ENCODE results near the gene SLC13A5. TPM values are rescaled to one million over a fixed set of nuclear protein-coding genes. Genes with fewer than 3 reads are reported as not detected.
"Not testable (repeated sequence)": the region's sequence is repeated elsewhere in the genome, so short reads cannot be mapped to it uniquely, and the experiment has no call there.

The SLC13A5 gene
- polyA plus RNA-seq, 3 donors: not detected

GRCh38 chr17:6748617-6749016 lies 35.4 kb upstream of the SLC13A5 start:
- peaks cover 4 to 14% (median 5%) of the 10 kb centered on the region in 3 donors for H3K27me3 Mint-ChIP-seq (ENCODE audit: low read depth in 3 of 3)
- H3K36me3 Mint-ChIP-seq: no peaks in the 10 kb centered on the region
- Histone ChIP-seq H2AFZ (ENCODE audit: insufficient read depth, low read depth, low read length, poor library complexity, severe bottlenecking) (no peak overlapping the region), H4K20me1 (ENCODE audit: insufficient read depth, low read length) (no peaks in the 10 kb centered on the region), H3K4me3 (replicated peaks in 1 of 3; ENCODE audit: low read depth in 2 of 3, low read length in 3 of 3) (no peak overlapping the region), H3K4me2 (replicated peaks; ENCODE audit: extremely low read depth, low read length, poor library complexity, severe bottlenecking) (no peak overlapping the region), H3K79me2 (ENCODE audit: insufficient read depth, low read length) (no peaks in the 10 kb centered on the region), H3K4me1 (ENCODE audit: control insufficient read depth in 1 of 2, insufficient read depth in 2 of 2, low read length in 2 of 2) (peaks cover 21 to 24% of the 10 kb centered on the region in 2 donors), H3K27ac (ENCODE audit: low read depth in 1 of 2, low read length in 2 of 2) (no peak overlapping the region), H3K27me3 (ENCODE audit: control insufficient read depth in 2 of 2, insufficient read depth in 2 of 2, low read length in 2 of 2) (peaks cover 0 to 2% of the 10 kb centered on the region in 2 donors), H3K36me3 (replicated peaks in 1 of 2; ENCODE audit: control insufficient read depth in 1 of 2, insufficient read depth in 2 of 2, low read length in 2 of 2) (no peaks in the 10 kb centered on the region), H3K9ac (ENCODE audit: insufficient read depth, low read length, poor library complexity, severe bottlenecking) (no peak overlapping the region), H3K9me3 (replicated peaks in 1 of 2; ENCODE audit: control insufficient read depth in 1 of 2, insufficient read depth in 1 of 2, low read length in 2 of 2) (no peaks in the 10 kb centered on the region)
- H3K9me3 Mint-ChIP-seq: no peaks in the 10 kb centered on the region
- DNase-seq: no peak
- TF ChIP-seq CTCF (IDR thresholded peaks at IDR 0.05): no peak
- no peak overlapping the region for H3K27ac Mint-ChIP-seq
- intact Hi-C loops (cut with micrococcal nuclease): no loop called here
- H3K4me3 Mint-ChIP-seq: no peak overlapping the region
- peaks cover 30% of the 10 kb centered on the region for H3K4me1 Mint-ChIP-seq

- H3K4me1 Mint-ChIP-seq: peaks cover 11% of the 10 kb centered on the region
- H3K27ac ChIP-seq (ENCODE audit: low read depth in 1 of 2, low read length in 2 of 2); H3K9me3 ChIP-seq (replicated peaks in 1 of 2; ENCODE audit: control insufficient read depth in 1 of 2, insufficient read depth in 1 of 2, low read length in 2 of 2); H3K4me3 ChIP-seq (replicated peaks in 1 of 3; ENCODE audit: low read depth in 2 of 3, low read length in 3 of 3); DNase-seq; H3K36me3 Mint-ChIP-seq; H3K9ac ChIP-seq (ENCODE audit: insufficient read depth, low read length, poor library complexity, severe bottlenecking); H3K27me3 Mint-ChIP-seq (ENCODE audit: low read depth in 3 of 3); H4K20me1 ChIP-seq (ENCODE audit: insufficient read depth, low read length); H2AFZ ChIP-seq (ENCODE audit: insufficient read depth, low read depth, low read length, poor library complexity, severe bottlenecking); H3K27me3 ChIP-seq (ENCODE audit: control insufficient read depth in 2 of 2, insufficient read depth in 2 of 2, low read length in 2 of 2); H3K79me2 ChIP-seq (ENCODE audit: insufficient read depth, low read length); H3K9me3 Mint-ChIP-seq; H3K4me3 Mint-ChIP-seq; H3K36me3 ChIP-seq (replicated peaks in 1 of 2; ENCODE audit: control insufficient read depth in 1 of 2, insufficient read depth in 2 of 2, low read length in 2 of 2); H3K4me2 ChIP-seq (replicated peaks; ENCODE audit: extremely low read depth, low read length, poor library complexity, severe bottlenecking); H3K27ac Mint-ChIP-seq; intact Hi-C loops (cut with micrococcal nuclease); H3K4me1 ChIP-seq (ENCODE audit: control insufficient read depth in 1 of 2, insufficient read depth in 2 of 2, low read length in 2 of 2): not testable (repeated sequence)
- no CpG with 5 or more reads among the region's 6 CpGs for WGBS (ENCODE audit: insufficient coverage)
Observed at GRCh38 chr17:6746665-6747064, 33.5 kb upstream of the SLC13A5 start.
